ENCODE data around the gene DOCK11.

DNA sequence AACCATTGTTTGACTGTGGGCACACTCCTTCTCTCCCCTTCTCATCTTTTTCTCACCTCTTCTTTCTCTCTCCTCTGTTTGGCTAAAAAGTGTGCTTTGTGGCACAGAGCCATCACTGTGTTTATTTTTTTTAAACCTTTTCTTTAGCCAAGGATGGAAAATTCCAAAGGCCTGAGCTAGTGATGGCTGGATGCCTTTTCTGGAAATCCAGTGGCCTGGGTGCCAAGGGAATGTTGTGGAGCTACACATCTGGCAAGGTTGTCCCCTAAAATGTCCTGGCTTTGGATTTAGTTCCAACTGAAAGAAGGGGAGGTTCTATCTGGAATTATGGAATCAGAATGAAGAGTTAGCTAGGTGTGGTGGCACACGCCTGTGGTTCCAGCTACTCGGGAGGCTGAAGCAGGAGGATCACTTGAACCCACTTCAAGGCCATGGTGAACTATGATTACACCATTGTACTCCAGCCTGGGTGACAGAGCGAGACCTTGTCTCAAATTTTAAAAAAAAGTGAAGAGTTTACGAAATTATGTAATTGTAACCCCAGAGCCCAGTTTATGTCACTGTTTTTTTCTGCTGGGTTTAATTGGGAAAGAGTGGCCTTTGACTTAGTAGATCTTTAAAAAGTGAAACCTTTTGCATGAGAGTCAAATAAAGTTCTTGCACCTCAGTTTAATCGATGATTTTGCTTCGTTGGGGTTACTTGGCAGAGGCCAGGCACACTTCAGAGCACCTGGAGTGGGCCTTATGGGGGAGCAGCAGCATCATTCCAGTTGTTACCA lies 17.7 kb downstream of the DOCK11 start:
- TF ChIP-seq POLR2AphosphoS5 (IDR thresholded peaks at IDR 0.05; ENCODE audit: low read depth, low read length) (no peak), SIN3A (IDR thresholded peaks at IDR 0.05; ENCODE audit: borderline replicate concordance, insufficient read depth, low read length) (no peak), TAF1 (IDR thresholded peaks at IDR 0.05; ENCODE audit: borderline replicate concordance, insufficient read depth, low read length) (no peak), FOXP2 (optimal IDR thresholded peaks at IDR 0.05; ENCODE audit: borderline replicate concordance, extremely low read depth, extremely low read length, insufficient read depth) (no peak)
- TF ChIP-seq, protein P1, sequence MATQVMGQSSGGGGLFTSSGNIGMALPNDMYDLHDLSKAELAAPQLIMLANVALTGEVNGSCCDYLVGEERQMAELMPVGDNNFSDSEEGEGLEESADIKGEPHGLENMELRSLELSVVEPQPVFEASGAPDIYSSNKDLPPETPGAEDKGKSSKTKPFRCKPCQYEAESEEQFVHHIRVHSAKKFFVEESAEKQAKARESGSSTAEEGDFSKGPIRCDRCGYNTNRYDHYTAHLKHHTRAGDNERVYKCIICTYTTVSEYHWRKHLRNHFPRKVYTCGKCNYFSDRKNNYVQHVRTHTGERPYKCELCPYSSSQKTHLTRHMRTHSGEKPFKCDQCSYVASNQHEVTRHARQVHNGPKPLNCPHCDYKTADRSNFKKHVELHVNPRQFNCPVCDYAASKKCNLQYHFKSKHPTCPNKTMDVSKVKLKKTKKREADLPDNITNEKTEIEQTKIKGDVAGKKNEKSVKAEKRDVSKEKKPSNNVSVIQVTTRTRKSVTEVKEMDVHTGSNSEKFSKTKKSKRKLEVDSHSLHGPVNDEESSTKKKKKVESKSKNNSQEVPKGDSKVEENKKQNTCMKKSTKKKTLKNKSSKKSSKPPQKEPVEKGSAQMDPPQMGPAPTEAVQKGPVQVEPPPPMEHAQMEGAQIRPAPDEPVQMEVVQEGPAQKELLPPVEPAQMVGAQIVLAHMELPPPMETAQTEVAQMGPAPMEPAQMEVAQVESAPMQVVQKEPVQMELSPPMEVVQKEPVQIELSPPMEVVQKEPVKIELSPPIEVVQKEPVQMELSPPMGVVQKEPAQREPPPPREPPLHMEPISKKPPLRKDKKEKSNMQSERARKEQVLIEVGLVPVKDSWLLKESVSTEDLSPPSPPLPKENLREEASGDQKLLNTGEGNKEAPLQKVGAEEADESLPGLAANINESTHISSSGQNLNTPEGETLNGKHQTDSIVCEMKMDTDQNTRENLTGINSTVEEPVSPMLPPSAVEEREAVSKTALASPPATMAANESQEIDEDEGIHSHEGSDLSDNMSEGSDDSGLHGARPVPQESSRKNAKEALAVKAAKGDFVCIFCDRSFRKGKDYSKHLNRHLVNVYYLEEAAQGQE (IDR thresholded peaks at IDR 0.05; ENCODE audit: insufficient read depth in 1 of 2, low read depth in 2 of 2, low read length in 2 of 2), result no peak

Data from PFSK-1 (cell line).